ENCODE measurements around the gene ING5.

Gene ING5

GRCh38 chr2:241692448-241692847 lies 9.4 kb upstream of the ING5 start:
- H3K4me1 ChIP-seq (ENCODE audit: low read depth, poor library complexity, severe bottlenecking) = peaks cover 12% of the 10 kb centered on the region
- H3K4me3 ChIP-seq (IDR thresholded peaks at IDR 0.05; ENCODE audit: insufficient read depth, low read depth, low read length) = no peak overlapping the region
- no peak overlapping the region for H2AFZ ChIP-seq (ENCODE audit: low read depth)
- H3K27ac ChIP-seq = no peak overlapping the region
- TF ChIP-seq CTCF (conservative IDR thresholded peaks at IDR 0.05; ENCODE audit: low read depth, low read length) = no peak
- H3K27me3 ChIP-seq (ENCODE audit: insufficient read depth, low read depth) = no peaks in the 10 kb centered on the region
- H3K79me2 ChIP-seq (ENCODE audit: insufficient read depth, low read depth) = peaks cover 13% of the 10 kb centered on the region
- no peak overlapping the region for H3K9ac ChIP-seq
- H4K20me1 ChIP-seq (ENCODE audit: insufficient read depth) = no peaks in the 10 kb centered on the region
- H3K36me3 ChIP-seq (ENCODE audit: insufficient read depth) = no peaks in the 10 kb centered on the region
- no peak overlapping the region for H3K4me2 ChIP-seq

- Histone ChIP-seq H3K36me3 (ENCODE audit: insufficient read depth) (no peaks in the 10 kb centered on the region), H3K79me2 (ENCODE audit: insufficient read depth, low read depth) (no peaks in the 10 kb centered on the region), H3K9ac (no peak overlapping the region), H3K27me3 (ENCODE audit: insufficient read depth, low read depth) (no peaks in the 10 kb centered on the region), H2AFZ (ENCODE audit: low read depth) (no peak overlapping the region), H3K27ac (no peak overlapping the region), H3K4me3 (IDR thresholded peaks at IDR 0.05; ENCODE audit: insufficient read depth, low read depth, low read length) (no peak overlapping the region), H3K4me2 (no peak overlapping the region), H4K20me1 (ENCODE audit: insufficient read depth) (no peaks in the 10 kb centered on the region), H3K4me1 (ENCODE audit: low read depth, poor library complexity, severe bottlenecking) (peaks cover 3% of the 10 kb centered on the region)
- TF ChIP-seq CTCF (conservative IDR thresholded peaks at IDR 0.05; ENCODE audit: low read depth, low read length) = no peak
These were observed 6.2 kb upstream of the ING5 start for GRCh38 chr2:241695651-241696050.

- Histone ChIP-seq H3K9ac (peak overlapping the region; percentile 97), H3K4me3 (IDR thresholded peaks at IDR 0.05; ENCODE audit: insufficient read depth, low read depth, low read length) (no peak overlapping the region), H4K20me1 (ENCODE audit: insufficient read depth) (no peaks in the 10 kb centered on the region), H3K4me2 (peak overlapping the region; percentile 74), H3K79me2 (ENCODE audit: insufficient read depth, low read depth) (peaks cover 8% of the 10 kb centered on the region), H3K27me3 (ENCODE audit: insufficient read depth, low read depth) (no peaks in the 10 kb centered on the region), H3K4me1 (ENCODE audit: low read depth, poor library complexity, severe bottlenecking) (peaks cover 12% of the 10 kb centered on the region), H2AFZ (ENCODE audit: low read depth) (peak overlapping the region; percentile 45; the same call in 1 of the 2 replicates), H3K27ac (peak overlapping the region; percentile 96), H3K36me3 (ENCODE audit: insufficient read depth) (peaks cover 2% of the 10 kb centered on the region; the same call in 1 of the 2 replicates)
- TF ChIP-seq CTCF (conservative IDR thresholded peaks at IDR 0.05; ENCODE audit: low read depth, low read length) = 0 out of 2 replicates have a peak, but pooled peaks have one; percentile 39
These were observed 765 bp upstream of the ING5 start for GRCh38 chr2:241701149-241701398.

GRCh38 chr2:241702155-241703031 lies 554 bp downstream of the ING5 start:
- Histone ChIP-seq H3K27me3 (ENCODE audit: insufficient read depth, low read depth) (no peaks in the 10 kb centered on the region), H3K27ac (peak overlapping the region; percentile 96), H3K36me3 (ENCODE audit: insufficient read depth) (peaks cover 3% of the 10 kb centered on the region; the same call in 1 of the 2 replicates), H3K4me2 (peak overlapping the region; percentile 95), H4K20me1 (ENCODE audit: insufficient read depth) (no peaks in the 10 kb centered on the region), H3K9ac (peak overlapping the region; percentile 97), H2AFZ (ENCODE audit: low read depth) (peak overlapping the region; percentile 38; the same call in 1 of the 2 replicates), H3K79me2 (ENCODE audit: insufficient read depth, low read depth) (peaks cover 8% of the 10 kb centered on the region), H3K4me3 (IDR thresholded peaks at IDR 0.05; ENCODE audit: insufficient read depth, low read depth, low read length) (no peak overlapping the region), H3K4me1 (ENCODE audit: low read depth, poor library complexity, severe bottlenecking) (peaks cover 12% of the 10 kb centered on the region)
- peak; percentile 38; the same call in 1 of the 2 replicates for TF ChIP-seq CTCF (conservative IDR thresholded peaks at IDR 0.05; ENCODE audit: low read depth, low read length)
